HEK293T (cell line): ENCODE measurements around the gene MGAT5B.

ENCODE experiments used
- BHLHE40 ChIP-seq: fragments of 450-650 bp; IDR thresholded peaks from 2 replicates; pipeline ENCODE4 v1.6.1; 2016; ENCODE audit warnings: mild to moderate bottlenecking, moderate library complexity, borderline replicate concordance
- CTBP1 ChIP-seq: fragments of 450-650 bp; IDR thresholded peaks from 2 replicates; pipeline ENCODE4 v1.6.1; 2016; ENCODE audit warnings: borderline replicate concordance
- ELF4 ChIP-seq: fragments of 450-650 bp; IDR thresholded peaks from 2 replicates; pipeline ENCODE4 v1.6.1; 2017; ENCODE audit warnings: antibody characterized with exemption
- FOXK2 ChIP-seq: fragments of 450-650 bp; IDR thresholded peaks from 2 replicates; pipeline ENCODE4 v1.6.1; 2016; ENCODE audit warnings: mild to moderate bottlenecking
- FOXM1 ChIP-seq: fragments of 450-650 bp; IDR thresholded peaks from 2 replicates; pipeline ENCODE4 v1.6.1; 2017; ENCODE audit warnings: mild to moderate bottlenecking, borderline replicate concordance
- HDGF ChIP-seq: fragments of 450-650 bp; IDR thresholded peaks from 2 replicates; pipeline ENCODE4 v1.6.1; 2017; ENCODE audit warnings: antibody characterized with exemption, borderline replicate concordance
- L3MBTL2 ChIP-seq: fragments of 450-650 bp; conservative IDR thresholded peaks from 2 replicates; pipeline ENCODE4 v1.6.1; 2016; ENCODE audit warnings: mild to moderate bottlenecking
- SP1 ChIP-seq: fragments of 450-650 bp; IDR thresholded peaks from 2 replicates; pipeline ENCODE4 v1.6.1; 2017
- SUZ12 ChIP-seq: fragments of 450-650 bp; IDR thresholded peaks from 2 replicates; pipeline ENCODE4 v1.6.1; 2016; ENCODE audit warnings: mild to moderate bottlenecking

GRCh38 chr17:76966486-76967181 lies 98.4 kb downstream of the MGAT5B start:
- no peak for TF ChIP-seq BHLHE40
- TF ChIP-seq FOXM1 = no peak
- no peak for TF ChIP-seq SUZ12
- no peak for TF ChIP-seq FOXK2
- TF ChIP-seq L3MBTL2 = no peak
- no peak for TF ChIP-seq CTBP1
- TF ChIP-seq HDGF = no peak
- TF ChIP-seq ELF4 = no peak
- no peak for TF ChIP-seq SP1
